Prostate gland (tissue), 2 donors: ENCODE measurements around the gene CLIP3.

Experiments used
- CTCF ChIP-seq, 4 experiments: fragments of 200-600 bp in 2 of 4; fragments of 450-650 bp in 2 of 4; sonication (generic) in 2 of 4; IDR thresholded peaks; 1 replicate in 3 of 4; 2 replicates in 1 of 4; pipeline ENCODE4 v1.5.1; 2016 to 2019; ENCODE audit warnings: antibody characterized with exemption in 4 of 4, mild to moderate bottlenecking in 2 of 4, moderate library complexity in 2 of 4
- POLR2A ChIP-seq: fragments of 450-650 bp; IDR thresholded peaks from one replicate; pipeline ENCODE4 v1.6.1; 2016; ENCODE audit warnings: antibody characterized with exemption, mild to moderate bottlenecking

GRCh38 chr19:36073121-36073876 lies 40.6 kb upstream of the CLIP3 start:
- TF ChIP-seq CTCF (IDR thresholded peaks at IDR 0.05) (no peak), POLR2A (no peak)
